Left hindlimb (tissue), 1 donor: Measurements from ENCODE around the gene LDLRAD3.

Source experiments
- DNase-seq: peaks from one replicate; pipeline ENCODE4 v3.0.0-alpha.2; 2018

Gene LDLRAD3

DNA sequence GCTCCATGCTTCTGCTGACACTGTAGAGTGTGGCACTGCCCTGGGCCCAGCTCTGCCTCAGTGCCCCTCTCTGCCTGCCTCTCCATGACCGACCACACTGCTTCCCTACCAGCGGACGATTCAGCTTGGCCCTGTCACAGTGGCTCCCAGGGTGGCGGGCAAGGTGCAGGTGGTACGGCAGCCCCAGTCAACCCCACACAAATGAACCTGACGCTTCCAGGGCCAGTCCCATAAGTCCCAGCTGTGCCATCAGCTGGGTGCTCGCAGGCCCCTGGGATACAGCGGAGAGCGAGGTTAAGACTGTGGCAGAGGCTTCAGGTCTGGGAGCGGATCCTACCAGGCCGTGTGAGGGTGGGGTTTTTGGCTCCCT lies 134.8 kb downstream of the LDLRAD3 start:
- no peak for DNase-seq

DNA sequence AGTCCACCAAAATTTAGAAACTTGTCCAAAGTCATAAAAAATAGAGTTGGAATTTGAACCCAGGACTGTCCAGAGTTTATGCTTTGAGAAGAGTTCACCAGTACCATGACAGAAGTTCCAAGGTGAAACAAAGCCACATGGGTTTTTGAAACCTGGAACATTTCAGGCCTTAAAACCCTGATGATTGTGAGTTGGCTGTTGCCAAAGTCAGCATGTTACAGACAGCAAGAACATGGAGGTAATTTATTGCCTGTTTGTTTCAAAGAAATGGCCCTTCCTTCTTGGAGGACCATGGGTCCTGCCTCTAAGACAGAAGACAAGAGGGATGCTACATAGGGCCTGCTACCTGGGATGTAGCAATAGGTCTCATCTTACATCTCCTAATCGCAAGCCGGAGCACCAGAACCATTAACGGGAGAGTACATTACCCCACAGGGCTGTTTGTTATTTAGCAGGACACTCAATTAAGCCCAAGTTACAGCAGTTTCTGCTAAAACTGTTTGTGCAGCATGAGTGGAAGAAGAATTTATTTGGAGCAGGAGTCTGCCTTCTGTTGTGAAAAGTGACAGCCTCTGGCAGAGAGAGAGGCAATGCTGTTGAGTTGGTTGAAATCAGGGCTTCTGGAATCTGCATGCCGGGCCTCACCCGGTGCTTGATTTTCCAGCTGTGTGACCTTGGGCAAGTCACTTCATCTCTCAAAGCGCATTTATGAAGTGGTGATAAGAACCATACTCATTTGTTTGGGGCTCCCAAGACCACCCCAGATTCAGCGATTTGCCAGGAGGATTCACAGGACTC lies 136.2 kb downstream of the LDLRAD3 start:
- no peak for DNase-seq

DNA sequence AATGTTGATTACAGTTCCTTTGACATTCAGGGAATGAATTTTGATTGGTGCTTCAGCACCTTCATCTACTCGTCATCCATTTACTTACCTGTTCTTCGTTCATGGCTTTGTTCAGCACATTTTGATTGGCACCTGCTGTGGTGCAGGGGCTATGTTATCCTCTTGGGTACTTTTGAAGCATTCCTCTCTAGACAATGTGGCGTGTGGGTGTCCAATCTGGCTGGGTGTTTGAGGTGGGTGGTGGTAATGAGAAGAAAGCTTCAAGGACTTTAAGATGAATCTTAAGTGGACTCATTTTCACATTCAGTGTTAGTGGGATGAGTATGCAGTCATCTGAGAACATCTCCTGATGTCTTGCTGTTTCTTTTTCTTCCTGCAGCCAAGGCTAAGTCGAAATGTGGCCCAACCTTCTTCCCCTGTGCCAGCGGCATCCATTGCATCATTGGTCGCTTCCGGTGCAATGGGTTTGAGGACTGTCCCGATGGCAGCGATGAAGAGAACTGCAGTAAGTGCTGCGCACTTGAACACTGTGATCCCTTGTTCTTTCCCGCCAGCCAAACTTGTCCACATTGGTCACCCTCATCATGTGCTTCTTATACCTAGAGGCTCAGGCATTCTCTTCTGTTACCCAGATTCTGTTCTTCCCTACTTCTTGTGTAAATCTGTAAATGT lies 137.5 kb downstream of the LDLRAD3 start:
- DNase-seq, result no peak

DNA sequence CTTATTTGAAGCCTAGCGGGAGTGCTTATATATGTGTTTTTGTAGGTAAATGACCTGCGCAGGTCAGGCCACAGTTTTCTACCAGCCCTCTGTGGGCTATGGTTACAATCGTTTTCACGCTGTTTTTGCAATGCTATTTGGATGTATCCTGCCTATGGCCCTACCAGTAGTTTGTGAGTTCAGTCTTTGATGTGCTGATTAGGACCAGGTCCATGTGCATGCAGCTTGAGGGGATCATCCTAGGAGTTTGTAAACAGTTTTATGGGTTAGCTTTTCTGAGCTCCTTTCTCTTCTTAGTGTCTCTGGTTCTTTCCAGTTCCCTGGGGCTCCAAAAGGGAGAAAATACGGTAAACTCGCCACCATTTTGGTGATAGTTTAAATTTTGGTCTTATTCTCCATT lies 142.5 kb downstream of the LDLRAD3 start:
- no peak for DNase-seq

DNA sequence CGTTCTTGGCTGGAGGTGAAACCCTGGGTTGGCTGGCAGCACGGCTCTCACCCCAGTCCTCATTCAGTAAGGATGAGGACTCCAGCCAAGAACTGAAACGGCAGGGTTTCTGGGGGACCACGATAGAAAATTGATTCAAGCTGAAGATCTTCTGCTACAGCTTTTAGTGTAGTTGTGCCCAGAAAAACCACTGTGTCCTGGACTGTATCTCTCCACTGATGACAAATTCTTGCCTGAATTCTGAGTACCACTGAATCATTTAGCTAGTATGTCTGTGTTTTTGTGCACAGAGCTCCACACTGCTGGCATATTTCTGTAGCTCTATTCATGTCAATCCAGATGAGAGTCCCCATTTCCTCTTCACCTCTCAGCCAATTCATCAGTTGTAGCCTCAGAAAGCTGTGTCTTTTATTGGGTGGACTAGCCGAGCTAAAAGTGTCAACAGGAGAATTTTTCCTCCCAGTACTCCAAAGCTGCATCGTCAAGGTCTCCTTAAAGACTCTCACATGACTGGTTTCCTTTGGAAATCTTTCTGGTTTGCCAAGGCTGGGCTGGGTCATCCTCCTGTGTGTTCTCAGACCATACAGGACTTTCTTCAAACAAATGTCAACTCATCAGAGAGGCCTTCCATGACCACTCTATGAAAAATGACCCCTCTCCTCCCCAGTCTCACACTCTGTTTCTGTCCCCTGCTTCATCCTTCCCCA lies 144.6 kb downstream of the LDLRAD3 start:
- DNase-seq, result peak; percentile 67

GRCh38 chr11:36089920-36090319 lies 146.1 kb downstream of the LDLRAD3 start:
- DNase-seq, result no peak

- DNase-seq, result no peak
These were observed 146.7 kb downstream of the LDLRAD3 start for GRCh38 chr11:36090356-36091109.

DNA sequence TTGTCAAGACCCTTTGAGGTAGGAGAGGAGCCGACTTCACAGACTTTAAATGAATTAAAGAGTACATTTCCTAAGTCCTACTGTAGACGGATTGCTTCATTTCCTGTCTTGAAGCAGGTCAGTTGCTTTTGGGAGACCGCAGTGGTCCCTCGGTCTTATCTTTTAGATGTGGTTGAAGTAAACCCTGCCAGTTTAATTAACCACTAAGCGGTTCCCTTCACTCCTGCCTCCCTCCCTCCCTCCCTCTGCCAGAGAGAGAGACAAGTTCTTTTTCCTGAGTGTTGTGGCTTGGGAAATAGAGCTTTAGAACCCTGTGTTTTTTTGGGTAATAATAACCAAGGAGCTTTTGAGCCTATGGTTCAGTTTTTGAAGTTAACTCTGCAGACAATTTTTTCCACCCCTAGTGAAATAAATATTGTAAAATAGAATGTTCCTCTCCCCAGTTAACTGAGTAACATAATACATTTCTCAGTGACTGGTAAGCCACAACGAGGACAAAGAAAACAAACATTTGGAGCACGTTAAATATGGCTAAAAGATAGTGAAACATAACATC lies 147.5 kb downstream of the LDLRAD3 start:
- DNase-seq, result no peak

- no peak for DNase-seq
These were observed 148.6 kb downstream of the LDLRAD3 start for GRCh38 chr11:36092314-36093030.

DNA sequence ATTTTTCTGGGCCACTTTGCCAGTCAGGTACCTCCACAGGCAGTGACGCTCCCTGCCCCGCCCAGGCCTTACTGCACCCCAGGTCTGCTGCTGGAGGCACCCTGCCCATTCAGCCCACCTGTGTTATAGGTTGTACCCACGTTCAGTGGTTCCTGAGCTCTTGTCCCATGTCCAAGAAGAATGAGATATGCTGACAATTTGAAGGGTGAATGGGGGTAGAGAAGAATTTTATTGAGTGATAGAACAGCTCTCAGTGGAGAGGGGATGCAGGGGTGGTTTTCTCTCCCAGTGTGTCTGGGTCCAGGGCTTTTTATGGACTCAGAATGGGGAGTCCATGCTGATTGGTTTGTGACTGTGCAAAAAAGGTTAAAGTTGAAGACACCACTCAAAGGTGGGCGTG lies 149.7 kb downstream of the LDLRAD3 start:
- DNase-seq, result no peak

DNA sequence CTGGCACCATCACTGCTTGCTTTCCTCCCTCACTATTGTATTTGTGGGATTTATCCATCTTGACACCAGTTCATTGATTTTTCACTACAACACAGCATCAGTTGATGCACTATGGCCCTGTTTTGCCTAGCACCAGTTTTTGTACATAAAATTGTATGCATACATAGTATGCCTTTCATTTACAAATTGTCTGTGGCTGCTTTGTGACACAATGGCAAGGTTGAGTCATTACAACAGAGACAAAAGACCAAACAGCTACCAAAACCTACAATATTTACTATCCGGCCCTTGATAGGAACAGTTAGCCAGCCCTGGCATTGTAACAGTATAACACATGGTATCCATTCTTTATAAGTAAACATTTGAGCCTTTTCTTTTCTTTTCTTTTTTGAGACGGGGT lies 150.3 kb downstream of the LDLRAD3 start:
- DNase-seq, result no peak

- no peak for DNase-seq
These were observed 151.9 kb downstream of the LDLRAD3 start for GRCh38 chr11:36095716-36096115.

- DNase-seq, result no peak
These were observed 153.4 kb downstream of the LDLRAD3 start for GRCh38 chr11:36097219-36097650.

GRCh38 chr11:36098087-36098486 lies 154.2 kb downstream of the LDLRAD3 start:
- DNase-seq, result no peak

GRCh38 chr11:36098853-36099375 lies 155.1 kb downstream of the LDLRAD3 start:
- DNase-seq, result no peak

- DNase-seq, result no peak
These were observed 157.6 kb downstream of the LDLRAD3 start for GRCh38 chr11:36101466-36101865.

- DNase-seq, result no peak
These were observed 159.0 kb downstream of the LDLRAD3 start for GRCh38 chr11:36102868-36103267.

DNA sequence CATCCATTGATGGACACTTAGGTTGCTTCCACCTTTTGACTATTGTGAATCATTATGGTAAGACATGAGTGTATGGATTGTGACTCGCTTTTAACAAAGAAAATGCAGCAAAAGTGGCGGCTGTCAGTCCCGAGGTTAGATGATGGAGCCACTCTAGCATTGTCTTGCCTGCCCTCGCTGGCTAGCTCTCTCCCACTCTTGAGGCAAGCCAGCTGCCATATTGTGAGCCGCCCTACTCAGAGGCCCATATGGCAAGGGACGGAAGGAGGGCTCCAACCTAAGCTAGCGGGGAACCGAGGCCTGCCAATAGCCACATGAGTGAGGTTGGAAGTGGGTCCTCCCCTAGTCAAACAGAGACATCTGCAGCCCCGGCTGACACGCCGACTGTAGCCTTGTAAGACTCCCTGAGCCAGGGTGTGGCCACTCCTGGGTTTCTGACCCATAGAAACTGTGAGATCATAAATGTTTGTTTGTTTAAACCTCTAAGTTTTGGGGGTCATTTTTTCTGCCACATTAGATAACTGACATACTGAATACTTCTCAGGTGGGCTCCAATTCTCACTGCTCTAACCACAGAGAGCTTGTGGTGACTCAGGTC lies 160.2 kb downstream of the LDLRAD3 start:
- DNase-seq, result no peak

- no peak for DNase-seq
These were observed 160.8 kb downstream of the LDLRAD3 start for GRCh38 chr11:36104660-36104992.

- DNase-seq, result no peak
These were observed 162.1 kb downstream of the LDLRAD3 start for GRCh38 chr11:36105743-36106581.

DNA sequence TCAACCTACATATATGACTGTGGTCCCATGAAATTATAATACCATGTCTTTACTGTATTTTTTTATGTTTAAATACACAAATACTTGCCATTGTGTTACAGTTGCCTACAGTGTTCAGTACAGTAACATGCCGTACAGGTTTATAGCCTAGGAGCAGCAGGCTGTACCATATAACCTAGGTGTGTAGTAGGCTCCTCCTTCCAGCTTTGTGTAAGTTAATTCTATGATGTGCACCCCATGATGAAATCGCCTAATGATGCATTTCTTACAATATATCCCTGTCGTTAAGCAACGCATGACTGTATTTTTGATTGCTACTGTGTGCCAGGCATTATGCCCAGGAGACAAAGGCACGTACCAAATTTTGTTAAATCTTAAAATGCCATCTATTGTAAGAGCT lies 163.7 kb downstream of the LDLRAD3 start:
- DNase-seq, result no peak
